GM12873 (cell line): ENCODE data around the gene GPANK1.

Source experiments
- TF ChIP-seq, protein P1 (sequence below): IDR thresholded peaks from 2 replicates; pipeline ENCODE4 v1.5.1; 2012; ENCODE audit warnings: low read depth, mild to moderate bottlenecking, moderate library complexity, low read length, control low read depth; ENCODE audit not compliant: insufficient read depth; ENCODE audit errors: missing control alignments

Gene GPANK1

DNA sequence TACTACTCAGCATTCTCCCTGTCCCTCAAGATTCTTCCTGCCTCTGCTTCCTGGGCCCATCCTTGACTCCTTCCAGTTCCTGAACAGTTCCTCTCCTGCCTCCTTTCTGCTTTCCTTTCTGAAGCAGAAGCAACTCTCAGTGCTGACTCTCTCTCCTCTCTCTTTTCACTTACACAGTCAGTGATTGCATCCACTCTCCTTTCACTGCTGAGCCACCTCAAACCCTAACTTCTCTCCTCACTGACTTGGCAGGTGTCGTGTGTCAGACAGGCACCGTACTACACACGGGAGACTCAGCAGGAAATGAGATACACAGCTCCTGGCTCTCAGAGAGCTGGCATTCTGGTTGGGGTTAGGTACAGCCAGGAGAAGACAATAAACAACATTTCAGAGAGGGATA lies 32.8 kb upstream of the GPANK1 start:
- TF ChIP-seq, protein P1, sequence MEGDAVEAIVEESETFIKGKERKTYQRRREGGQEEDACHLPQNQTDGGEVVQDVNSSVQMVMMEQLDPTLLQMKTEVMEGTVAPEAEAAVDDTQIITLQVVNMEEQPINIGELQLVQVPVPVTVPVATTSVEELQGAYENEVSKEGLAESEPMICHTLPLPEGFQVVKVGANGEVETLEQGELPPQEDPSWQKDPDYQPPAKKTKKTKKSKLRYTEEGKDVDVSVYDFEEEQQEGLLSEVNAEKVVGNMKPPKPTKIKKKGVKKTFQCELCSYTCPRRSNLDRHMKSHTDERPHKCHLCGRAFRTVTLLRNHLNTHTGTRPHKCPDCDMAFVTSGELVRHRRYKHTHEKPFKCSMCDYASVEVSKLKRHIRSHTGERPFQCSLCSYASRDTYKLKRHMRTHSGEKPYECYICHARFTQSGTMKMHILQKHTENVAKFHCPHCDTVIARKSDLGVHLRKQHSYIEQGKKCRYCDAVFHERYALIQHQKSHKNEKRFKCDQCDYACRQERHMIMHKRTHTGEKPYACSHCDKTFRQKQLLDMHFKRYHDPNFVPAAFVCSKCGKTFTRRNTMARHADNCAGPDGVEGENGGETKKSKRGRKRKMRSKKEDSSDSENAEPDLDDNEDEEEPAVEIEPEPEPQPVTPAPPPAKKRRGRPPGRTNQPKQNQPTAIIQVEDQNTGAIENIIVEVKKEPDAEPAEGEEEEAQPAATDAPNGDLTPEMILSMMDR = no peak

DNA sequence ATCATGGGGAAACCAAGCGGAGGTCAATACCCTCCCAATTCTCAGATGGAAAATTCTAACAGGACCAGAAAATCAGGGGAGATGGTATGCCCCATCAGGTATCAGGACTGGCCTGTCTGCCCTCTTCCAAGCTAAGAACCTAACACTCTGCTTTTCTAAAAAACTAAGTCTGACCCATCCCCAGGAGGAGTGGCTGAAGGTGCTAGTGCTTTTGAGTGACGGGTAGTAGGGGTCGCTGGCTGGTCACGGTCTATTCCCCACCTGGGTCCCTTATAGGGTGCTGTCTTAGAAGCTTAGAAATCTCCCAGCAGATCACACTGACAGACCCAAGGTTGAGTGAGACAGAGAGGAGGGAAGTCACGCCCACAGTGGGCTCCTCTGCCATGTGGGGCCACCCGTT lies 28.7 kb upstream of the GPANK1 start:
- TF ChIP-seq, protein P1 = no peak

DNA sequence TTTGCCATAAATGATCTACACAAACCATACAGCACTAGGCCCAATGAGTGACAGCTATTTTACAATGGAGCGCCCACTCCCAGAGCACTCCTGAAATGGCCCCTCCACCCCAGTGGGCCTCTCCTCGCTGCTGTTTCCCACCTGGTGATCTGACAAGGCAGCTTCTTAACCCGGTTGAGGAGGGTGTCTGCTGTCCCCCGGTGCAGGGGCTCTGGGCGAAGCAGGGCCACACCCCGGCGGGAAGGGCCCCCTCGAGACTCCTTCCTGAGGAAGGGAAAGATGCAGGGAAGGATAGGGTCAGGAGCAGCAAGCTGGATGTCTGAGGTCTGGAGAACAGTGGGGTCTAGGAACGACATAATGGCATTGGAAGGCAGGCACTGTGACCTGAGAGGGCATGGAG lies 28.1 kb upstream of the GPANK1 start:
- TF ChIP-seq, protein P1 = no peak

DNA sequence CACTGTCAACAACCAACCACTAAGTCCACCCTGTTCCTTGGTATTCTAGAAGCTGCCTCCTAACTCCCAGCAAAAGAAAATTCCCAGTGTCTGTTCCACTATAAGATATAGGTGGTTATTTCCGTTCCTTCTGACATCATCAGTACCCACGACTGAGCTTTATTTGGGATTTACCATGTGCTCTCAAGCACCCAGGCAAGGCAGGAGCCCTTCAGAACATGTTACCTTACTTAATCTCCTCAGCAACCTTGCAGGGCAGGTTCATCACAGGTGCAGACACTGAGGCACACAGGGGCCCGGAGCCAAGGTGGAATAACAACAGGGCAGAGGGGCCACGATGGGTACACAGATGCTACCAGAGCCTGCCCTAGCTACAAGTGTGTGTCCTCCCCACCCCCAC lies 27.6 kb upstream of the GPANK1 start:
- TF ChIP-seq, protein P1 = no peak

DNA sequence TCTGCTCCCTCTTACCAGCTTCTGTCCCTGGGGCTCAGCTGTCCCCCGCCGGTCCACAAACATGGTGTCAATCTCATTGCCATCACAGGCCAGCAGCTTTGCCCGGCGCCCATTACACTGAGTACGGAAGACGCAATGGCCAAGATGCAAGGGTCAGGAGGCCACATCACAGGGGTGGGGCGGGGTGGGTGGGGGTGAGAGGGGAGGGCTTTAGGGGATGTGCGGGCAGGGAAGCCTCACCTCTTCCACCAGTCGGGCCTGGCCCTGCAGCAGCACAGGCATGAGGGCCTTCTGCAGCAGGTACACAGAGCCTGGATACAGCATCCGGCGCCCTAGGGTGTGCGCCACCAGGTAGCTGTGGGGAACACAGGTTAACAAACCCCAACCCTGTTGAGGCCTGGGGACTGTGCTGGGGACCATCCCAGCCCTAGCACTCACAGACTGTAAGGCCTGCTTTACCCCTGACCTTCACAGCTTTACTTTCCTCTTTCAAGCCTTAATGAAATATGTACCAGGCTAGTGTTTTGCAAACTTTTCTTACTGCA lies 26.8 kb upstream of the GPANK1 start:
- TF ChIP-seq, protein P1 = no peak

DNA sequence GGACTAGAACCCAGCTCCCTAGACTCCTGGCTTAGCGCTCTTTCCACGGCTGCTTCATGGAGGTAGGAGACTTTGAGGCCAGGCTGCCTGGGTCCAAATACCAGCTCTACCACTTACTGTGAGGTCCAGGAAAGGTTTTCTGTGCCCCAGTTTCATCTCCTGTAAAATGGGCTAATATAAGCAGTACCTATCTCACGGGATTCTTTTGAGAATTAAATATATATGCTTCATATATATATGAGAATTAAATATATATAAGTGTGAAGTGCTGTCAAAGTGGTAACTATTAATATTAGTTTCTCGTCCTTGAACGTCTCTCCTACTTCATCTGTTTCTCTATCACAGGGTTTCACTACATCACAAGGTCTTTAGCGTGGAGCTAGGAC lies 26.3 kb upstream of the GPANK1 start:
- TF ChIP-seq, protein P1 = no peak

DNA sequence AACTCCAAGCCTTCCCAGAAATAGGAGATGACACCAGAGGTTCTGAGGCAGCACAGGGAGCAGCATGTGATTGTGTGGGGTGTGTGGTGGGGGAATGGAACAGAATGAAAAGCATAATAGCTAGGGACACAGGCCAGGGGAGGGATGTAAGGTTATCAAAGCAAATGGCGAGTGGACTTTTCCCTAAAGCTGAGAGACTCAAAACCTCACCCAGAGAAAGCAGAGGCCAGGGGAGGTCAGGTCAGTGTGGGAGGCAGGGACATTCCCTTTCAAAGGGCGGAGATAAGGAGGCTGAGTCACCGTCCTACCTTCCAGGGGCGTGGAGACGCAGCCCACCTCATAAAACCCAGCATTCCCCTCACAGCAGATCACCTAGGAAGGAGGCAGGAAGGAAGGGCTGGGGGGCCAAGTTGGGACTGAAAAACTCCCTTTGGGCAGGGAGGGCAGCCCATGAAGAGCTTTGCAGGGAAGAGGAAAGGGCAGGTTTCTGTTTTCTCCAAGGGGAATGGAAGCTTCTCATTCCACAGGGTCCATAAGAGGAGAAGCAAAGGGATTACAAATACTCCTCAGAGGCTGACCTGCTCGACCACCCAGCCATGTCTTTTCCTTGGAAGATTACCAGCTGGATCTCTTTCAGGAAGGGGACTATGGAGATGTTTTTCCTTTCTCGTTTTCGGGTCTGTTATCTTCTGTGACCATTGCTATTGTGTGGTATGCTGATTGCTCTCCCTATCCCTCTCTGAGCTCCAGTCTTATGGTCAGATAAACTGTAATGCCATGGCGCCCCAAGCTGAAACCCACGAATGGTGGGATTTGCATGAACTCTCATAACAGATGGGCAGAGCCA lies 25.7 kb upstream of the GPANK1 start:
- TF ChIP-seq, protein P1 = no peak
